COLO668 (cell line): ENCODE measurements around the gene B3GALT5.
"Not testable (repeated sequence)": the region's sequence is repeated elsewhere in the genome, so short reads cannot be mapped to it uniquely, and the experiment has no call there.

Experiments
- DNase-seq: peaks from one replicate; lab custom pipeline; 2025; ENCODE audit not compliant: unreplicated experiment; lab: John Stamatoyannopoulos, UW

The B3GALT5 gene

GRCh38 chr21:39666026-39666425 is 53.3 kb downstream of the B3GALT5 start:
- no peak for DNase-seq

- no peak for DNase-seq
Measured at GRCh38 chr21:39666681-39667315, 54.1 kb downstream of the B3GALT5 start.

GRCh38 chr21:39667353-39667891 is 54.7 kb downstream of the B3GALT5 start:
- no peak for DNase-seq

- DNase-seq = no peak
Measured at GRCh38 chr21:39668369-39668768, 55.6 kb downstream of the B3GALT5 start.

- peak; percentile 65 for DNase-seq
Measured at GRCh38 chr21:39669485-39669884, 56.7 kb downstream of the B3GALT5 start.

GRCh38 chr21:39669976-39670661 is 57.4 kb downstream of the B3GALT5 start:
- peak; percentile 68 for DNase-seq

DNA sequence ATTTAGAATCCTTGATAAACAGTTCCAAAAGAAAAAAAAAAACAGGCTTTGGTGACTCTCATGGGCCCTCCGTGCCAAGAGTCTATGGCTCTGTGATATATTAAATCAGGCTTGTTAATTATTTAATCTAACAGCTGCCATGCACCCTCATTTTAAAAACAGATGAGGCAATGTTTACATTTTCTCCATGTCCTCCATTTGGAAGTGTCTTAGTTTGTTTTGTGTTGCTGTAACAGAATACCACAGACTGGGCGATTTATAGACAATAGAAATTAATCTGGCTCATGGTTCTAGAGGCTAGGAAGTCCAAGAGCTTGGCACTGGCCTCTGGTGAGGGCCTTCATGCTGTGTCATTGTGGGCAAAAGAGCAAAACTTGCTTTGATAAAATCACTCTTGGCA is 58.0 kb downstream of the B3GALT5 start:
- peak; percentile 60 for DNase-seq

DNA sequence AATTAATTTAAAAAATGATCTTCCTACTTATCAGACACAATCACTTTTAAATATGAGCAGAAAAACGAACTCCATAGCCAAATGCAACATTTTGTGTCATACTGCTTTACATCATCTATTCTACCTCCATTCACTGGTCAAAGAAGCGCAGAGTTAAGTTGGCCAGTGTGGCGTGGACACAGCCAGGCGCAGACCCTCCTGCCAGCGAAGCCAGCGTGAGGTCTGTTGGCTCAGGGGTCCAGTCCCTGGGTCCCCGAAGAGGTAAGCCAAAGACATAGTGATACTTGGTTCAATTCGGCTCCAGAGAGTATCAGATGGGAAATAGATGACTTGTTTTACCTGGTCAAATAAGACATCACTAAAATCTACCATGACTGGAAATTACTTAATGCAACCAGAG is 59.2 kb downstream of the B3GALT5 start:
- DNase-seq = no peak

DNA sequence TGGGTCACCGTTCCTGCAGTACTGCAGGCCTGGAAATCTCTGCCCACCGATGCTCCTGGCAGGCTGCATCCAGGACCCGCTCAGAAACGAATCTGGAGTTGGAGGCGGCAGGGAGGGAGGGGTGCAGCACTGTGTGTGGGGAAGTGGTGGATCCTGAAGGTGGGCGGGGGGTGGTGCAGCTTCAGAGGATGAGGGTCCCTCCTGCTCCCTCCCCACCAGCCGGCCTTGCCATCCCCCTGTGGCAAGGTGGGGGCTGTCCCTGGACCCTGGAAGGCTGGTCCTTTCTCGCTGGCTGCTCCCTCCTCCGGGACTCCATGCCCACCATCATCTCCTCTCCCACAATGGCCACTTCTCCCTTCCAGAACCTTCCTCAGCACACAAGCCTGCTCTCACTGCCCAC is 60.4 kb downstream of the B3GALT5 start:
- DNase-seq = no peak

DNA sequence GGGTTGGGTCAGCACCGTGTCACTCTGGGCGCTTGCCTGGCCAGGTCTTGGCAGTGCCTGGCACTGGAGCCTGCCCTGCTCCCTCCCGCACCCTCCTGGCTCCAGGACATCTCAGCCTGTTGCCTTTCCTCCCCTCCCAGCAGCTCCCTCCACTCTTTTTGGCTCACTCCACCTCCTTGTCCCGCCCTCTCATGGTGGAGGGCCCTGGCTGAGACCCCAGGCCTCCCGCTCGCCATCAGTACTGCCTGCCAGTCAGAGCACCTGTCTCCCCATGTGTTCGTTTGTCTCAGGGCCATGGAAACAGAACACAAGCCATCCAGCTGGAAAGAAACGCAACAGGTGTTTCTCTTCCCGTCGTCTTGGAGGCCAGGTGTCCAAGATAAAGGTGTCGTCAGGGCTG is 61.0 kb downstream of the B3GALT5 start:
- peak; percentile 54 for DNase-seq

- DNase-seq = no peak
Measured at GRCh38 chr21:39674801-39675200, 62.1 kb downstream of the B3GALT5 start.

GRCh38 chr21:39675590-39675989 is 62.9 kb downstream of the B3GALT5 start:
- DNase-seq = peak; percentile 73

- peak; percentile 96 for DNase-seq
Measured at GRCh38 chr21:39675993-39676661, 63.4 kb downstream of the B3GALT5 start.

DNA sequence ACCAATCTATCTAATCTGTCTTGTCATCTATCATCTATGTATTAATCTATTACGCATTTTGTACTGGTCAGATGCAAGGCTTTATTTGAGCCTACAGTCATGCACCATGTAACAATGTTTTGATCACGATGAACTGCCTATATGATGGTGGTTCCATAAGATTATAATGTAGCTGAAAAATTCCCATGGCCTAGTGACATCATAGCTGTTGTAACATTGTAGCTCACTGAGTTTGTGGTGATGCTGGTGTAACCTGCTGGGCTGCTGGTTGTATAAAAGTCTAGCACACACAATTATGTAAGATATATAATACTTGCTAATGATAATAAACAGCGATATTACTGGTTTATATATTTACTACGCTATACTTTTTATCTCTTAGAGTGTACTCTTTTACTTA is 67.5 kb downstream of the B3GALT5 start:
- DNase-seq = no peak

- no peak for DNase-seq
Measured at GRCh38 chr21:39681257-39681656, 68.5 kb downstream of the B3GALT5 start.

DNA sequence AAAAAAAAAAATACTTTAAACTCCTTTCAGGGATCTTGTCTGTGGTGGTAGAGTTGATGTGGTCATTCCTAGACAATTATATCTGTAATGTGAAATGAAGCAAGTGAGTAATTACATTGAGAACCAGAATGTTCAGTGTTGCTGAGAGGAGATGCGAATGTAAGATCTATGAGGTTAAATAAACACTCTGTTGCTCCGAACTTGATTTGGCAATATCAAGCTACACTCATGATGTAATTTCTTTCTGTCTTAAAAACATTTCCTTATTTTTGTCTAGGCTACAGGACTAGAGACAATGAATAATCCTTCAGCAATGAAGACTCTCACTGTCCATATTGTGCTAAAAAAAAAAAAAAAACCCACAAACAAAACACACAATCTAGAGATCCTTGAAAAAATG is 69.1 kb downstream of the B3GALT5 start:
- no peak for DNase-seq

- no peak for DNase-seq
Measured at GRCh38 chr21:39685236-39685635, 72.5 kb downstream of the B3GALT5 start.

- no peak for DNase-seq
Measured at GRCh38 chr21:39685991-39686390, 73.3 kb downstream of the B3GALT5 start.

DNA sequence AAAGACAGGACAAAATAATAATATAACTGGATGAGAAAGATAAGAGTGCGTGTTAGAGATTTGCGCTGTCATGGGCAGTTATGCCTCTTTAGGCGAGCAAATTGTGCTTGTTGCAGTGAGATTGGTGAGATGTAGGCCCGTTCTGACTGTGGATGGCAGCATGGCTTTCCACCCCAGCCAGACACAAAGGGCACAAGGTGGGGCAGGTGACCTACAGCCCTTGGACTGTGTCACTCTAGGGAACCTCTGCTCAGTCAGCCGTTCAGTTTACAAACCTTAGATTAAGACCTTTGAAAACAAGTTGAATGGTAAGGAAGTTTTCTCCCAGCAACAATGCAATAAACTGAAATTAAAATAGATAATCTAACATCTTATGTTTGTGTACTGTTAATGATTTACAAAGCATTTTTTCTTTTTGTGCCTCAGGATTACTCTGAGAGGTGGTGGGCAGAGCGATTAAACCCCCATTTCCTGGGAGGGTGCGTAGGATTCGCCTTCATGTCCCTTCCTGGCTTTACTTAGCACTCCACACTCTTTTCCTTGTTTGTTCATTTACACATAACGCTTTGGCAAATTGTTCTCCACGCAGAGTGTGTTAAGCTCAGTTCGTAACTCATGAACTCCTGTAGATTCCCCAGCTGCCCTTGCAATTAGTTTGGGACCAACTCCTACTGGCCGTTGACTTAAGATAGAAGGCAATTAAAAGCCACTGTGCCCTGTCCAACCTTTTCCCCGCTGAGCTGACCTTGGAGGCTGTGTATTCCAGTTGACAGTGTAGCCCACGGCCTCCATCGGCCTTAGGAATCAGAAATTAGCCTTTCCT is 74.1 kb downstream of the B3GALT5 start:
- DNase-seq = peak; percentile 79

DNA sequence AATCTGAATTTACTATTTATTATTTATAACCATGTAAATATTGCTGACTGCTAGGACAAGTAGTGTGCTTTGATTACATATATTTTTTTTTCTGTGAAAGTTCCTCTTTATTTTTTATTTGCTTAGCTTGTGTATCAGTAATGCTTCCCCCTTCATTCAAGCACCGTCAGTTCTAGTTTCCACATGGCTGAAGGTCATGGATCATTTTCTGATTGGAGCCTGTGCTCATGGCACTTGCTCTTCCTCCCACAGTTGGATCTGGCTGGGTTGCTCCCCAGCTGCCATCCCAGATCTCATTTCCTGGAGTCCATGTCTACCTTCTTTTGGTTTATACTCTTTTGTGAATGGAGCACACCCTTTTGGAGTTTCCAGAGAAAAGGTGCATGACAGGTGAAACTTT is 75.3 kb downstream of the B3GALT5 start:
- DNase-seq = peak; percentile 70

DNA sequence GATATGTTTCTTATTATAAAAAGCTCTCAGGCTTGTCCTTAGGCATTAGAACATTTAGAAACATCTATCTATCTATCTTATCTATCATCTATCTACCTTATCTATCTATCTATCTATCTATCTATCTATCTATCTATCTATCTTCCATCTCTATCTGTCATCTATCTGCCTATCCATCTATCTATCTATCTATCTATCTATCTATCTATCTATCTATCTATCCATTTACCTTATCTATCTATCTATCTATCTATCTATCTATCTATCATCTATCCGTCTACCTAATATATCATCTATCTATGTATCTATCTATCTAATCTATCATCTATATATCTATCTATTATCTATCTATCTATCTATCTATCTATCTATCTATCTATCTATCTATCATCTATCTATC is 77.1 kb downstream of the B3GALT5 start:
- DNase-seq = not testable (repeated sequence)
